Loucy (cell line): ENCODE measurements around the gene MEF2A.

Experiments
- H2AFZ ChIP-seq: fragments of 200-600 bp; sonication (generic); 2 replicates; pipeline ENCODE4 v1.6.0; 2016; ENCODE audit warnings: antibody characterized with exemption, mild to moderate bottlenecking, low read length, moderate library complexity
- H3F3A ChIP-seq: fragments of 200-600 bp; 2 replicates; pipeline ENCODE4 v1.6.0; 2016; ENCODE audit warnings: antibody characterized with exemption, low read depth, mild to moderate bottlenecking
- H3K27me3 ChIP-seq: fragments of 200-600 bp; sonication (generic); 2 replicates; pipeline ENCODE4 v1.6.1; 2014; ENCODE audit warnings: low read length, mild to moderate bottlenecking; ENCODE audit not compliant: insufficient read depth, poor library complexity, severe bottlenecking
- H3K36me3 ChIP-seq: fragments of 200-600 bp; sonication (generic); 2 replicates; pipeline ENCODE4 v1.6.1; 2016; ENCODE audit warnings: low read length; ENCODE audit not compliant: insufficient read depth
- H3K4me1 ChIP-seq: fragments of 200-600 bp; sonication (generic); 2 replicates; pipeline ENCODE4 v1.5.1; 2014; ENCODE audit warnings: low read length, mild to moderate bottlenecking; ENCODE audit not compliant: insufficient read depth, poor library complexity, severe bottlenecking
- H3K4me2 ChIP-seq: fragments of 200-600 bp; sonication (generic); 2 replicates; pipeline ENCODE4 v1.6.0; 2014; ENCODE audit warnings: antibody characterized with exemption, low read length, low read depth, mild to moderate bottlenecking; ENCODE audit not compliant: poor library complexity, severe bottlenecking
- H3K4me3 ChIP-seq: fragments of 200-600 bp; sonication (generic); 2 replicates; pipeline ENCODE4 v1.5.1; 2014; ENCODE audit warnings: low read length, mild to moderate bottlenecking, mixed read lengths; ENCODE audit not compliant: poor library complexity, severe bottlenecking
- H3K79me2 ChIP-seq: fragments of 200-600 bp; sonication (generic); 2 replicates; pipeline ENCODE4 v1.6.1; 2014; ENCODE audit warnings: low read length; ENCODE audit not compliant: insufficient read depth
- H3K9ac ChIP-seq: fragments of 200-600 bp; sonication (generic); 2 replicates; pipeline ENCODE4 v1.6.0; 2014; ENCODE audit warnings: mild to moderate bottlenecking, low read depth, low read length, moderate library complexity; ENCODE audit not compliant: poor library complexity, severe bottlenecking
- H3K9me2 ChIP-seq: fragments of 200-600 bp; sonication (generic); replicated peaks from 2 replicates; pipeline ENCODE4 v1.6.1; 2016; ENCODE audit warnings: low read depth, low read length, mixed read lengths
- H3K9me3 ChIP-seq: fragments of 200-600 bp; sonication (generic); 2 replicates; pipeline ENCODE4 v1.6.1; 2014; ENCODE audit warnings: mild to moderate bottlenecking, antibody characterized with exemption, low read length, low read depth; ENCODE audit not compliant: insufficient read depth
- H4K20me1 ChIP-seq: fragments of 200-600 bp; sonication (generic); 2 replicates; pipeline ENCODE4 v1.6.0; 2014; ENCODE audit warnings: antibody characterized with exemption, low read length, mild to moderate bottlenecking; ENCODE audit not compliant: insufficient read depth, poor library complexity, severe bottlenecking
- EZH2phosphoT487 ChIP-seq: fragments of 200-600 bp; IDR thresholded peaks from 2 replicates; pipeline ENCODE4 v1.6.1; 2018; ENCODE audit warnings: antibody characterized with exemption, mild to moderate bottlenecking, moderate library complexity, borderline replicate concordance
- TF ChIP-seq, protein P1 (sequence below): fragments of 200-600 bp; sonication (generic); conservative IDR thresholded peaks from 2 replicates; pipeline ENCODE4 v1.5.1; 2014; ENCODE audit warnings: mild to moderate bottlenecking, antibody characterized with exemption, low read length

The MEF2A gene

DNA sequence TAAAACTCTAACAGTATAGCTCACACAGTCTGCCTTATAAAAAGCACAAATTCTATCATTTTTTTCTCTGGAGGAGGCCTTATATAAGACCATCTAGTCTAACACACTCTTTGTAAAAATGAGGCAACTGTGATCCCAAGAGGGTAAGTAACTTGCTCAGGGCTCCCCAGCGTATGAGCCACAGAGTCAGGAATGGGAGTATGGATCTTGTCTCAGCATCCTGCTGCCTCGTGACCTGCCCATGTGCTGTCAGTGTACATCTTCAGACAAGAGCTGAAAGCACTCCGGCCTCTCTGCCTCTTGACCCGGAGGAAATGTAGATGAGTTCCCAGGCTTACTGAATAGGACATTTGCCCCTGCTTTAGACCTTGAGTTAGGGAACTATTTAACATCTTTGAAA, 28.4 kb upstream of the MEF2A start:
- Histone ChIP-seq H3K4me1 (no peaks in the 10 kb centered on the region), H3K9me3 (no peaks in the 10 kb centered on the region; the same call in 1 of the 2 replicates), H3K27me3 (no peaks in the 10 kb centered on the region), H3K36me3 (no peaks in the 10 kb centered on the region), H3K9ac (no peak overlapping the region), H3K9me2 (no peaks in the 10 kb centered on the region), H3F3A (no peaks in the 10 kb centered on the region), H4K20me1 (no peaks in the 10 kb centered on the region), H3K4me2 (no peak overlapping the region), H3K4me3 (no peak overlapping the region), H2AFZ (no peak overlapping the region), H3K79me2 (no peaks in the 10 kb centered on the region)
- TF ChIP-seq, protein P1, sequence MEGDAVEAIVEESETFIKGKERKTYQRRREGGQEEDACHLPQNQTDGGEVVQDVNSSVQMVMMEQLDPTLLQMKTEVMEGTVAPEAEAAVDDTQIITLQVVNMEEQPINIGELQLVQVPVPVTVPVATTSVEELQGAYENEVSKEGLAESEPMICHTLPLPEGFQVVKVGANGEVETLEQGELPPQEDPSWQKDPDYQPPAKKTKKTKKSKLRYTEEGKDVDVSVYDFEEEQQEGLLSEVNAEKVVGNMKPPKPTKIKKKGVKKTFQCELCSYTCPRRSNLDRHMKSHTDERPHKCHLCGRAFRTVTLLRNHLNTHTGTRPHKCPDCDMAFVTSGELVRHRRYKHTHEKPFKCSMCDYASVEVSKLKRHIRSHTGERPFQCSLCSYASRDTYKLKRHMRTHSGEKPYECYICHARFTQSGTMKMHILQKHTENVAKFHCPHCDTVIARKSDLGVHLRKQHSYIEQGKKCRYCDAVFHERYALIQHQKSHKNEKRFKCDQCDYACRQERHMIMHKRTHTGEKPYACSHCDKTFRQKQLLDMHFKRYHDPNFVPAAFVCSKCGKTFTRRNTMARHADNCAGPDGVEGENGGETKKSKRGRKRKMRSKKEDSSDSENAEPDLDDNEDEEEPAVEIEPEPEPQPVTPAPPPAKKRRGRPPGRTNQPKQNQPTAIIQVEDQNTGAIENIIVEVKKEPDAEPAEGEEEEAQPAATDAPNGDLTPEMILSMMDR = no peak
- TF ChIP-seq EZH2phosphoT487 = no peak

DNA sequence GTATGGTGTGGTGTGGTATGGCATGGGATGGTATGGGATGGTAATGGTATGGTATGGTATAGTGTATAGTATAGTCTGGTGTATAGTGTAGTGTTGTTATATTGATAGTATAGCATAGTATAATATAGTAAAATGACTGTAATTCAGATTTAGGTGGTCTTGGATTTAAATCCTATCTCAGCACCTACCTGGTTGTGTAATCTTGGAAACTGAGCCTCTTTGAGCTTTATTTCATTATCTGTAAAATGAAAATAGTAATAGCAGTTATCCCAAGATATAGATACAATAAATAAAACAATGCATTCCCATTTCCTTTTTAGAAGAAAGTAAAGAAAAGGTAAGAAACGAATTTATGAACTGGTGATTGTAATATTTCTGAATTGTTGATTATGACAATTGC, 27.5 kb upstream of the MEF2A start:
- Histone ChIP-seq H3K79me2 (no peaks in the 10 kb centered on the region), H2AFZ (no peak overlapping the region), H3K4me2 (no peak overlapping the region), H4K20me1 (no peaks in the 10 kb centered on the region), H3F3A (no peaks in the 10 kb centered on the region), H3K9me2 (no peaks in the 10 kb centered on the region), H3K9me3 (no peaks in the 10 kb centered on the region), H3K4me3 (no peak overlapping the region), H3K4me1 (no peaks in the 10 kb centered on the region), H3K36me3 (no peaks in the 10 kb centered on the region), H3K27me3 (no peaks in the 10 kb centered on the region), H3K9ac (no peak overlapping the region)
- TF ChIP-seq, protein P1 = no peak
- no peak for TF ChIP-seq EZH2phosphoT487

DNA sequence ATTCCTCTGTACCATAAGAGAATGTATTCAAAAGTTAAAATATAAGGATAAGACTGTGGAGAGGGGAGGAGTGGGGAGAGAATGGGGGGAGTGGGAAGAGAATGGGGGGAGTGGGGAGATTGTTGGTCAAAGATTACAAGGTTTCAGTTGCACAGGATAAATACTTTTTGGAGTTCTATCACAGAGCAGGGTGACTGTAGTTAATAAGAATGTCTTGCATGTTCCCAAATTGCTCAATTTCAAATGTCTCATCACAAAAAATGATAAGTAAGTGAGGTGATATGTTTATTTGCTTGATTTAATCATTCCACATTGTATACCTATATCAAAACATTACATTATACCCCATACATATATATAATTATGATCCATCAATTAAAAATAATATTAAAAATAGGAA, 23.0 kb upstream of the MEF2A start:
- Histone ChIP-seq H2AFZ (no peak overlapping the region), H3K9me2 (no peaks in the 10 kb centered on the region), H3K27me3 (no peaks in the 10 kb centered on the region), H3K4me1 (no peaks in the 10 kb centered on the region), H3K4me2 (no peak overlapping the region), H3K9ac (no peak overlapping the region), H3K4me3 (no peak overlapping the region), H3K79me2 (no peaks in the 10 kb centered on the region), H3K36me3 (no peaks in the 10 kb centered on the region), H3K9me3 (no peaks in the 10 kb centered on the region), H3F3A (no peaks in the 10 kb centered on the region), H4K20me1 (no peaks in the 10 kb centered on the region)
- no peak for TF ChIP-seq EZH2phosphoT487

DNA sequence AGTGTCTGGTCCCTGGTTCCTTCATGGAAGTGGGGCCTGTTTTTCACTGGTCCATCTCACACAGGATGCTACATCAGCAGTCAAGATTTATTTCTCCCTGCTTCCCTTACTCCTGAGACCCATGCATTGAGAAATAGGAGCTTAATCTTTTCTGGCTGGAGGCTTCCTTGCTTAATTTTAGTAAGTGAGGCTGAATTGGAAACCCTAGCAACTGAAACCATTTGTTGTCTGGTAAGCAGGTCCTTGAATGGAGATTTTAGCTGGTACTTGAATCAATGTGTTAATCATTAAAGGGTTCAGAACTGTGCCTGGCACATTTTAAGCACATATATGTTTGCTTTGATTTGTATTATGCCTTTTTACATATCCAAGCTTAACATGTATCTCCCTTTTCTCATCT, 20.2 kb upstream of the MEF2A start:
- no peak overlapping the region for H3K4me3 ChIP-seq
- H3K4me2 ChIP-seq = no peak overlapping the region
- H3K9me3 ChIP-seq = no peaks in the 10 kb centered on the region
- H3K9ac ChIP-seq = no peak overlapping the region
- no peaks in the 10 kb centered on the region for H3K27me3 ChIP-seq
- H3F3A ChIP-seq = no peaks in the 10 kb centered on the region
- TF ChIP-seq, protein P1 = no peak
- H3K36me3 ChIP-seq = no peaks in the 10 kb centered on the region
- no peaks in the 10 kb centered on the region for H3K9me2 ChIP-seq
- H2AFZ ChIP-seq = no peak overlapping the region
- H3K79me2 ChIP-seq = no peaks in the 10 kb centered on the region
- H3K4me1 ChIP-seq = no peaks in the 10 kb centered on the region
- no peaks in the 10 kb centered on the region for H4K20me1 ChIP-seq
